LNCaP clone FGC (cell line): ENCODE data around the gene HEATR5A.
A peak's percentile ranks its signal among the peaks of the same experiment; 100 is the strongest.

Experiments
- DNase-seq: peaks from one replicate; pipeline ENCODE4 v3.0.0-alpha.2; 2011; ENCODE audit warnings: low read depth
- H3K4me3 ChIP-seq: 2 replicates; pipeline ENCODE4 v1.5.1; 2011; ENCODE audit warnings: mild to moderate bottlenecking, low read depth, low read length, control low read depth
- CTCF ChIP-seq: IDR thresholded peaks from 2 replicates; pipeline ENCODE4 v1.5.1; 2012; ENCODE audit warnings: mild to moderate bottlenecking; ENCODE audit not compliant: control insufficient read depth, insufficient read depth; ENCODE audit errors: extremely low read depth

Gene HEATR5A

DNA sequence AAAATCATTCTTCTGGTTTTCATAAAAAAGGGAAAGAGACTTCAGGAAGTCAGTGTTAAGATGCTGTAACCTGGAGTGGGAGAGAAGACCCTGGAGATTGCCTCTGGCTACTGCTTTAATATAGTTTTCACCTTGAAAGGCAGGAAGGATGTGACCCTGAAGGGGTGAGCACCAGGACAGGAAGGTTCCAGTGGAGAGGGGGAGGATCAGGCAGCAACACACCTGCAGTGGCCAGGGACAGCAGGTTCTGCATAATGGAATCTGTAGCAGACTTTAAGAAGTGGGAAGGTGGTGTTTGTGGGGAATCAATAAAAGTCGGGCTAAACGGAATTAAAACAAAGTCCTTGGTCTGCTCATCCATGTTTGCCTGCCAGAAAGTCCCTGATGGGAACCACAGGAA is 6.3 kb upstream of the HEATR5A start:
- no peak for DNase-seq
- H3K4me3 ChIP-seq: no peak overlapping the region
- TF ChIP-seq CTCF: no peak

DNA sequence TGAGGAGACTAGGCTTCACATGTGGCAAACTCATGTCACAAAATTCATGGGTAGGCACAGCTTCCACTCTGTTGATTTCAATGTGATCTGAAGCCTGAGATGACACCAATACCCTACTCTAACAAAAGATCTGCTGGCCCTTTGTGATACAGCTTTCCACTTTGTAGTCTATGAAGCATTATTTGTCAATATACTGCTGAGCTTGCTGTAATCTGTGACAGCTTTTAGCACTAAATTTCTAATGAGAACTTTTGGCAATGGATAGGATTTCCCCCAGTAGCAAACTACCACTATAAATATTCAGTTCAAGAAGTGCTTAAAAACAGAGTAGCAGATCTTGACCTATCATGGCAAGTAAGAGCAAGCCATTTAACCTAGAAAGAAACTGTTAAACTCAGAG is 5.6 kb upstream of the HEATR5A start:
- DNase-seq: no peak
- TF ChIP-seq CTCF: no peak
- no peak overlapping the region for H3K4me3 ChIP-seq

DNA sequence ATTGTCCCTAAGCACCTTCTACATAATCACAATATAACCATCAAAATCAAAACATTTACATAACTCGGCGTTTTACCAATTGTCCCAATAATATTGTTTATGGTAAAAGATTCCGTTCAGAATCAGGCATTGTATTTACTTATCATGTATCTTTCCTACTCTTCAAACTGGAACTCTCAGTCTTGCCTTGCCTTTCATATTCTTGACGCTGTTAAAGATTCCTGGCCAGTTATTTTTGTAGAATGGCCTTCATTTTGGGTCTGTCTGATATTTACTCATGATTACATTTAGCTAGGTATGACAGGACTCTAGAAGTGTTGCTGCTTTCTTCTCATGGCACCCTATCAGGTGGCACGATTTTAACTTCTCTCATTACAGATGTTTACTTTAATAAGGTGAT is 850 bp upstream of the HEATR5A start:
- peak overlapping the region; percentile 99 for H3K4me3 ChIP-seq

GRCh38 chr14:31419967-31420318 is 407 bp downstream of the HEATR5A start:
- TF ChIP-seq CTCF: no peak
- H3K4me3 ChIP-seq: peak overlapping the region; percentile 99
- peak; percentile 64 for DNase-seq

More for the DNA sequence above, 850 bp upstream of the HEATR5A start:
- no peak for TF ChIP-seq CTCF
- DNase-seq: no peak

DNA sequence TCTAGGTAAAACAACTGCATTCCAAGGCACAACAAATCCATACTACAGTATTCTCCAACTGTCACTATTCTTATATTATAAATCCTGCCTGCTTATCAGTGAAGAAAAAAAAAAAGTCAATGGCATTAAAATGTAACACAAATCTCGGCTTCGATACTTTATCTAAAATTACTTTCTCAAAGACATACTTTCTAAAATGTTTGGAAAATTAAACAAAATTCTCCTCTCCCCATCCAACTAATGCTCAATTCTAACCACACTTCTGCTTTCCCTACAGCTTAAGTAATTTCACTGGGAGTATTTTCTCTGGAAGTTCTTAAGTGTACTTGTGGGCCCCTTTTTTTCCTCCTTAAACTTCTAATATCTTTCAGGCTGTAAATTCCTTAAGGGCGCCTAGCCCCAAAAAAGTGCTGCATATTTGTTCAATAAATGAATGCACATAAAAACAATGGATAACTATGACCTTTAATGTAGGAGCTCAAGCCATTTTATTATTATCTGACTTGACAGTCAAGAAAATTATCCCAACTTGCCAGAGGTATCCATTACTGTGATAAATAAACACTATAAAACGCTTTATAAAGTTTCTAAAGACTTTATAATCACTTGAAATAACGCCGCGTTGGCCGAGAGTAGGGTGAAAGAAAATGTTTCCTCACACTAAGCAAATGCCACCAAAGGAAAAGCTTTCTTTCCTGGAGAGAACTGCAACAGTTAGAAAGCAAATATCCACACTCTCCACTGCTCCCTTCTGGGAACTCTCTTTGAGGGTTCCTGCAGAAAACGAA is 977 bp downstream of the HEATR5A start:
- peak overlapping the region; percentile 99 for H3K4me3 ChIP-seq
- no peak for DNase-seq
- TF ChIP-seq CTCF: no peak

- TF ChIP-seq CTCF: no peak
- DNase-seq: no peak
- H3K4me3 ChIP-seq: peak overlapping the region; percentile 99
These were observed 1.9 kb downstream of the HEATR5A start for GRCh38 chr14:31418440-31418839.
